GM19099 (cell line): ENCODE measurements around the gene ALDH3B2.

Experiments
- POLR2A ChIP-seq: IDR thresholded peaks from 3 replicates; pipeline ENCODE4 v1.6.1; 2011; ENCODE audit warnings: low read depth; ENCODE audit not compliant: insufficient read length; ENCODE audit errors: extremely low read depth

Gene ALDH3B2

GRCh38 chr11:67615728-67616430, 58.5 kb downstream of the ALDH3B2 start:
- no peak for TF ChIP-seq POLR2A

DNA sequence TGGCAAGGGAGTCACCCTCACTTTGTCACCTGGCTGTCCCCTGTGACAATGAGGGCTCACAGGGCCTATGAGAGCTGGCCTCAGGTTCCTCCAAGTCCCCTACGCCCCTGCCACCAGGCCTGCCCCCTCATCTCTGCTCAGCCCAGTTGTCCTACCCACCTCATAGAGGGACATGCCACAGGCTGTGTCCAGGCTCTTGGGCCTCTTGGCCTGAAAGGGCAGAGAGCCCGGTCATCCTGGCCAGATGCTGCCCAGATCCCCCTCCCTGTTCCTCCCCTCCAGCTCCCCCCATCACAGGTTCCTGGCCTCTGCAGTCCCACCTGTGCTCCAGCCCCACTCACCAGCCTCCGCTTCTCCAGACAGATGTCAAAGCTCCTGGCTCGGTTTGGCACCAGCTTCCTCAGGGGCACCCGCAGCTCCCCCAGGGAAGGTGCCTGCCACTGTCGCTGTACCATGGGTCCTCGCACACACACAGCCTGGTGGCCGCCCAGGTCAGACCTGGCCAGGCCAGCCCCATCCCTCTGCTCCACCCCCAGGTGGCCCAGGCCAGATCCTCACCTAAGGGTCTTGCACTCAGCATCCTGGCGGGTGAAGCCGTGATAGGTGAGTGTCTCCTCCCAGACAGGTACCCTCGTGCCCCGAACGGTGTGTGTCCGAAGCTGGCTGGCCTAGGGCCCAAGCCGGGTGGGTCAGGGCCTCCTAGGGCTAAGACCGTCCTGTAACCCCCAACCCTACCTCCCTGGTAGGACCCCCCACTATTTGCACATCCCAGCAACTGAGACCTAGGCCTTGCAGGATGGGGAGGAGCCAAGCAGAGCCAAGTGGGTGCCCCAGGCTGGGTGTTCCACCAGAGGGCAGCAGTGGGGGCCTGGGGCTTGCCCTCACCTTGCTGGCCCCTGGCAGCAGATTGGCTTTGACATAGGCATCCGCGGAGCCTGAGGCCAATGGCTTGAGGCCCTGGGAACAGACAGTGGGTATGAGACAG, 59.4 kb downstream of the ALDH3B2 start:
- TF ChIP-seq POLR2A, result no peak

- peak; percentile 73 for TF ChIP-seq POLR2A
Observed at GRCh38 chr11:67613960-67614715, 60.3 kb downstream of the ALDH3B2 start.

DNA sequence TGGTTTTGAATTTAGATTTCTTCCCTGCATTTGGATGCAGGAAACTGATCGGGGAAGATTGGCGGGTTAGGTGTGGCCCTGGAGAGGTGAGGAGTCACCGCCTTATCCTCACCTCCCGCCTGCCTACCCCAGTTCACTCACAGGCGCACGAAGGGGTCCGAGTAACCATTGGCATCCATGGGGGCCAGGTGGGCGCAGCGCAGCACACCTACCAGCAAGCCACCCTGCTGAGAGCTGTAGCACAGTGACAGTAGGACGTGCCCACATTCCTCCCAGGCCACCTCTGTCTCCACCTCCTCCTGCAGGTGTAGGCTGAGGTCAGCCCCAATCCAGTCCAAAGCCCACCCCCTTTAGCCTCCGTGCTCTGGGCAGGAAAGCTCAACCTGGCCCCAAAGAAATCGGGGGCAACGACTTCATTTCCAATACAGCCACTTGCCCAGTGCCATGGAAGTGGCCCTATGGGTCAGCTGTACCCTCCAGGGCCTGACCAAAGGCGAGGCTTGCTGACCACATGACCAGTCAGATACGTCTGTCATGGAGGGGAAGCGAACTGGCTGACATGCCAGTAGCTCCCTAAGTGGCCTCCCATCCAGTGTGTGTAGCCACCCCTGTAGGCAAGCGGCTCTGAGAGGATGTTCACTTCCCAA, 61.0 kb downstream of the ALDH3B2 start:
- no peak for TF ChIP-seq POLR2A

GRCh38 chr11:67612751-67613150, 61.7 kb downstream of the ALDH3B2 start:
- TF ChIP-seq POLR2A, result no peak
